Left ventricle myocardium inferior (tissue), 1 donor: Measurements from ENCODE around the gene IGSF21. TPM values are rescaled to one million over a fixed set of nuclear protein-coding genes. Genes with fewer than 3 reads are reported as not detected.

ENCODE experiments used
- DNase-seq: peaks from one replicate; pipeline ENCODE4 v3.0.0-alpha.2; 2020
- H3K27ac ChIP-seq: fragments of 200-600 bp; replicated peaks from 2 replicates; pipeline ENCODE4 v1.8.0; 2021
- H3K27me3 ChIP-seq: fragments of 200-600 bp; 2 replicates; pipeline ENCODE4 v1.8.0; 2021; ENCODE audit warnings: low read depth
- H3K36me3 ChIP-seq: fragments of 200-600 bp; 2 replicates; pipeline ENCODE4 v1.8.0; 2021
- H3K4me1 ChIP-seq: fragments of 200-600 bp; 2 replicates; pipeline ENCODE4 v1.8.0; 2021
- H3K4me3 ChIP-seq: fragments of 200-600 bp; 2 replicates; pipeline ENCODE4 v1.8.0; 2021; ENCODE audit warnings: mild to moderate bottlenecking, moderate library complexity
- H3K9me3 ChIP-seq: fragments of 200-600 bp; replicated peaks from 2 replicates; pipeline ENCODE4 v1.8.0; 2021
- intact Hi-C: fragments of 100-400 bp; cut with micrococcal nuclease; formaldehyde crosslinking; loops from one replicate; pipeline ENCODE4 v1.11.0; 2022
- total RNA-seq: library from RNA; stranded (reverse); fragmentation: NEBNext Ultra II Directional; extraction: Animal tissue kit (Norgen Biotek cat#: 25700); gene quantifications from one replicate; pipeline ENCODE4 v1.2.1, GENCODE V29; 2021
- TF ChIP-seq, protein P1 (sequence below): fragments of 200-600 bp; IDR thresholded peaks from 2 replicates; pipeline ENCODE4 v1.8.0; 2021; ENCODE audit warnings: antibody characterized with exemption, mild to moderate bottlenecking, borderline replicate concordance
- donor health status: DM: no; HTN: yes; CAD: no; lungs with severe emphysema.

IGSF21 gene
- total RNA-seq, 1 donor from 2014 or later: 0.47 TPM

DNA sequence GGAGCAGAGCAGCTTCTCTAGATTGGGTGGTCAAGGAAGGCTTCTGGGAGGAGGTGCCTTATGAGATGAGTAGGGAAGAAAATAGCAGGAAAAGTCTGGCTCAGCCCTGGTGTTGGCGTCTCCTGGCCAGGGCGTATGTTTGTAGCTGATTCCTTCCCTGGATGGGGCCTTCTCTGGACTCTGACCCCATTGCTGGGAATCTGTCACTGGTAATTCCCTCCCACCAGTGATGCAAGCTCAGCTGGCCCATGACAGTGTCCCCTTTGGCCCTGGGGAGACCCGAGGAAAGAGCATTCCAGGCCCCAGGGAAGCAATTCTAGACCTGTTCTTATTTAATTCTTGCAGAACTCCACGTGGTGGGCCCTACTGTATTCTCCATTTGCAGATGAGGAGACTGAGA, 20.7 kb downstream of the IGSF21 start:
- DNase-seq: no peak
- Histone ChIP-seq H3K27me3 (peaks cover 100% of the 10 kb centered on the region), H3K4me3 (no peak overlapping the region), H3K27ac (no peak overlapping the region), H3K9me3 (no peaks in the 10 kb centered on the region), H3K36me3 (no peaks in the 10 kb centered on the region), H3K4me1 (no peaks in the 10 kb centered on the region)
- TF ChIP-seq, protein P1, sequence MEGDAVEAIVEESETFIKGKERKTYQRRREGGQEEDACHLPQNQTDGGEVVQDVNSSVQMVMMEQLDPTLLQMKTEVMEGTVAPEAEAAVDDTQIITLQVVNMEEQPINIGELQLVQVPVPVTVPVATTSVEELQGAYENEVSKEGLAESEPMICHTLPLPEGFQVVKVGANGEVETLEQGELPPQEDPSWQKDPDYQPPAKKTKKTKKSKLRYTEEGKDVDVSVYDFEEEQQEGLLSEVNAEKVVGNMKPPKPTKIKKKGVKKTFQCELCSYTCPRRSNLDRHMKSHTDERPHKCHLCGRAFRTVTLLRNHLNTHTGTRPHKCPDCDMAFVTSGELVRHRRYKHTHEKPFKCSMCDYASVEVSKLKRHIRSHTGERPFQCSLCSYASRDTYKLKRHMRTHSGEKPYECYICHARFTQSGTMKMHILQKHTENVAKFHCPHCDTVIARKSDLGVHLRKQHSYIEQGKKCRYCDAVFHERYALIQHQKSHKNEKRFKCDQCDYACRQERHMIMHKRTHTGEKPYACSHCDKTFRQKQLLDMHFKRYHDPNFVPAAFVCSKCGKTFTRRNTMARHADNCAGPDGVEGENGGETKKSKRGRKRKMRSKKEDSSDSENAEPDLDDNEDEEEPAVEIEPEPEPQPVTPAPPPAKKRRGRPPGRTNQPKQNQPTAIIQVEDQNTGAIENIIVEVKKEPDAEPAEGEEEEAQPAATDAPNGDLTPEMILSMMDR: no peak
- intact Hi-C loops: no loop called here

DNA sequence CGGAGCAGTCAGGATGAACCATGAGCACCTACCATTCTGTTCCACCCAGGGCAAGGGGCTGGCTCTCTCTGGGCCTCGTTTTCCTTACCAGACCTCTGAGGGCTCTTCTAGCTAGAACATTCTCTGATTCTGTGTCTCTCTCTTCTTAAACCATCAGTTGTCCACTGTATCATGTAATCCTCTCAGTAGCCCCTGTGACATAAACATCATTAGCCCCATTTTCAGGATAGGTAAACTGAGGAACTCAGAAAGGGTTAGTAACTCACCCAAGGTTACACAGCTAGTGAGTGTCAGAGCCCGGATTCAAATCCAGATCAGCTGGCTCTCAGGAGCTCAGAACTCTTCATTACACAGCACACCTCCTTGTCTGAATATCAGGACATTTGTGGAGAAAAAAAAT, 22.8 kb downstream of the IGSF21 start:
- intact Hi-C loops: no loop called here
- DNase-seq: no peak
- H3K27me3 ChIP-seq: peaks cover 97% of the 10 kb centered on the region
- H3K27ac ChIP-seq: no peak overlapping the region
- H3K4me1 ChIP-seq: no peaks in the 10 kb centered on the region
- H3K36me3 ChIP-seq: no peaks in the 10 kb centered on the region
- TF ChIP-seq, protein P1: no peak
- H3K4me3 ChIP-seq: no peak overlapping the region
- no peaks in the 10 kb centered on the region for H3K9me3 ChIP-seq

DNA sequence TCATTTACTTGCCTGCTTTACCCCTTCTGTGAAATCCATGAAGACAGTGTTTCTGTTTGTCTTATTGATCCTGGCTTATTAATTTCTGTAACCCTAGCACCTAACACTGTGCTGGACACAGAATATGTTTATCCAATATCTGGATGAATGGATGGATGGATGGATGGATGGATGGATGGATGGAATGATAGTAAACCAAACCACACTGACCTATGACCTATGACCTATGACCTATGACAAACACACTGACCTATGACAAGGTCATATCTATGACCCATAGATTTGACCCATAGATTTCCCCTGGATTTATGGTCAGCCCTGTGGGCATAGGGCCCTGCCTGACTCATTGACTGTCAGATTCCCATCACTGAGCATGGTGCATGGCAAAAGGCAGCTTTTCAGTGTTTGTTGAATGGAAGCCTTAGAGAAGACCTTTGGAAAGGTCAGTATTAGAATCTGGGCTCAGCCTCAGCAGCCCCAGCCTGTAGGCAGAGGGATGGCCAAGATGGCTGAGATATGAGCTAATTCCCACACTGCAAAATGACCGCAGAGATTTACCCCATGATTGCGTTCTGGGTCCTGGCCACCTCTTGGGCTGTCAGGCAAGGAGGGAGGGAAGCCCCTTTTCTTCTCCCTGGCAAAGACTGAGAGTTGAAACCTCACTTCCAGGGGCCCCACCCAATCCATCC, 24.6 kb downstream of the IGSF21 start:
- TF ChIP-seq, protein P1: no peak
- Histone ChIP-seq H3K36me3 (no peaks in the 10 kb centered on the region), H3K27me3 (peaks cover 82% of the 10 kb centered on the region), H3K4me3 (no peak overlapping the region), H3K9me3 (no peaks in the 10 kb centered on the region), H3K4me1 (no peaks in the 10 kb centered on the region), H3K27ac (no peak overlapping the region)
- intact Hi-C loops: no loop called here
- DNase-seq: no peak

DNA sequence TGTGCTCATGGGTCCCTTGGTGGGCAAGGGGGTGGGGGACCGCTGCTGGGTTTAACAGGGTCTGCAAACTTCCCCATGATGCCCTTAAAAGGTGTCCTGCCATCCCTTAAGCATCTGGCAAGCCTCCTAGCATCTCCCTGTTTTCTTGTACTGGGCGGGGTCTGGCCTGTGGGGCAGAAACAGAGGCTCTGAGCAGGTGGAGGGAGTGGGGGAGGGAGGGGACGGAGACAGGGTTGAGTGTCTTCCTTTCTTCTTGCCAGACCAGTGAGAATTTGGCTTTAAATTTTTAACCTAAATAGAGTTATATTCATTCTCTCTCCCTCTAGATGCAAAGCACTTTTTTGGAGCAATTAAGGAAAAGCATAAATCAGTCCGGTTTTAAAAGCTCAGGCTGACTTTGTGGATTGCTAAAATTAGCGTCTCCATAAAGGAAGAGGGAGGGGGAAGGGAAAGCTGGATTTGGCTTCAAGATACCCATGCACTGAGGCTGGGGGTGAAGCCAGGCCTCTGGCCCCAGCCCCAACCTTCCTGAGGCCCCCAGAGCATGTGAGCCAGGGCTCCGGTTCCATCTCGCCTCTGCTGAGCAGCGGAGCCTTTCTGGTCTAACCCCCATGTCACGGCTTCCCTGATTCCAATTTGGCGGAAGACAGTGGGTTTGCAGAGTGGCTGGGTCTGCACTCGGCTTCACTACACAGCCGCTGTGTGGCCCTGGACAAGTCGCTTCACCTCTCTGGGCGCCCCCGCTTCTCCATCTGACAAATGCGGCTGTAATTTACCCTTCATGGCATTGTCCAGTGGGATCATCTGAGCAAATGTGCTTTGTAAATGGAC, 25.3 kb downstream of the IGSF21 start:
- Histone ChIP-seq H3K4me3 (no peak overlapping the region), H3K27ac (no peak overlapping the region), H3K27me3 (peaks cover 82% of the 10 kb centered on the region), H3K9me3 (no peaks in the 10 kb centered on the region), H3K36me3 (no peaks in the 10 kb centered on the region), H3K4me1 (no peaks in the 10 kb centered on the region)
- intact Hi-C loops: no loop called here
- no peak for DNase-seq
- TF ChIP-seq, protein P1: no peak

DNA sequence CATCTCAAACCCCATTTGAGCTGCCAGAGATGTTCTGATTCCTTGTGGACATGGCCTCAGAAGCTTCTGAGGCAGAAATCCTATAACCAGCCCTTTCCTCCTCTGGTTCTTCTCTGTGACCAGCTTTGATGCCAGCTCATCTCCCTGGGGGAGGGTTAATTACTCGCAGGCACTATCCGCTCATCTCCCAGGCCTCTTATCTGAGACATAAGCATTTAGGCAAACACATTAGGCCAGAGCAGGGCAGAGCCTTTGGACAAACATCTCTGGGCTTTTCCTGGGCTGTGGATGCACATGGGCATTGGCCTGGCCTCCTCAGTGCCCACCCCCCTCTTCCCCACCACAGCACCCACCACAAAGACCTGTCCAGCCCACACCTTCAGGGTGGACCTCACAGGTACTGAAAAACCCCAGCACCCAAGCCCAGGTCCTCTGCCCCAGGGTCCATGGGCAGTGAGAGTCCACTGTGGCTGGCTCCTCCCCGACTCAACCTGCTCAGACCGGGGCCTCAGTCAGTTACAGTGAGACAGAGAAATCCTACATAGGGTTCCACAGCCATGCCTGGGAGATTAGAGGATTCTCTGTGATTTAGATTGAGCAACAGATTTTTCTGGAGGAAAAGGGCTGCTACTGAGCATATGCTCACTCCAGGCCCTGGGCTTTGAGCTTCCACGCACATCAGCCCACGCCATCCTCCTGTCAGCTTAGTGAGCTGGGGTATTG, 26.9 kb downstream of the IGSF21 start:
- no peak for DNase-seq
- H3K27ac ChIP-seq: no peak overlapping the region
- TF ChIP-seq, protein P1: no peak
- H3K9me3 ChIP-seq: no peaks in the 10 kb centered on the region
- H3K4me3 ChIP-seq: no peak overlapping the region
- peaks cover 82% of the 10 kb centered on the region for H3K27me3 ChIP-seq
- H3K36me3 ChIP-seq: no peaks in the 10 kb centered on the region
- intact Hi-C loops: no loop called here
- H3K4me1 ChIP-seq: no peaks in the 10 kb centered on the region
